ENCODE data around the gene AHCYL2. TPM values are rescaled to one million over a fixed set of nuclear protein-coding genes. Genes with fewer than 3 reads are reported as not detected.

AHCYL2 gene
- total RNA-seq, 4 donors from 2014 or later: 14.7 to 22.6 (median 16.9) TPM

GRCh38 chr7:129262324-129262723 lies 37.5 kb downstream of the AHCYL2 start:
- no peak for TF ChIP-seq CTCF (IDR thresholded peaks at IDR 0.05; ENCODE audit: low read depth)

- no peak for TF ChIP-seq CTCF (IDR thresholded peaks at IDR 0.05; ENCODE audit: low read depth)
These were observed 38.3 kb downstream of the AHCYL2 start for GRCh38 chr7:129263168-129263567.

- TF ChIP-seq CTCF (IDR thresholded peaks at IDR 0.05; ENCODE audit: low read depth): no peak
These were observed 39.7 kb downstream of the AHCYL2 start for GRCh38 chr7:129264534-129264933.

- no peak for TF ChIP-seq CTCF (IDR thresholded peaks at IDR 0.05; ENCODE audit: low read depth)
These were observed 40.5 kb downstream of the AHCYL2 start for GRCh38 chr7:129265328-129265727.

GRCh38 chr7:129266181-129266580 lies 41.4 kb downstream of the AHCYL2 start:
- TF ChIP-seq CTCF (IDR thresholded peaks at IDR 0.05; ENCODE audit: low read depth): no peak

- no peak for TF ChIP-seq CTCF (IDR thresholded peaks at IDR 0.05; ENCODE audit: low read depth)
These were observed 45.2 kb downstream of the AHCYL2 start for GRCh38 chr7:129270077-129270476.

GRCh38 chr7:129271500-129272355 lies 46.9 kb downstream of the AHCYL2 start:
- no peak for TF ChIP-seq CTCF (IDR thresholded peaks at IDR 0.05; ENCODE audit: low read depth)
